ENCODE data around the gene PCBP3. TPM values are rescaled to one million over a fixed set of nuclear protein-coding genes. Genes with fewer than 3 reads are reported as not detected.

Gene PCBP3
- total RNA-seq, 4 donors from 2014 or later, result 0.47 to 5.3 (median 1.0) TPM; not detected in 1

GRCh38 chr21:45892156-45892915 is 248.8 kb downstream of the PCBP3 start:
- H3K4me1 ChIP-seq, result peaks cover 12 to 35% (median 15%) of the 10 kb centered on the region in 3 donors
- TF ChIP-seq CTCF (IDR thresholded peaks at IDR 0.05) (no peak), POLR2A (IDR thresholded peaks at IDR 0.05) (no peak)
- no peaks in the 10 kb centered on the region for H3K9me3 ChIP-seq
- H3K27ac ChIP-seq, result no peak overlapping the region
- peak overlapping the region in 1 of 4 donors; percentile 20 for H3K4me3 ChIP-seq
- intact Hi-C loops (cut with DNase I), result no loop called here
- 20 to 51% methylated on average over 1 to 3 of the region's 26 CpGs for WGBS, 2 donors
- H3K36me3 ChIP-seq, result no peaks in the 10 kb centered on the region
- H3K27me3 ChIP-seq, result peaks cover 0 to 20% (median 0%) of the 10 kb centered on the region in 4 donors
- no peak for DNase-seq

DNA sequence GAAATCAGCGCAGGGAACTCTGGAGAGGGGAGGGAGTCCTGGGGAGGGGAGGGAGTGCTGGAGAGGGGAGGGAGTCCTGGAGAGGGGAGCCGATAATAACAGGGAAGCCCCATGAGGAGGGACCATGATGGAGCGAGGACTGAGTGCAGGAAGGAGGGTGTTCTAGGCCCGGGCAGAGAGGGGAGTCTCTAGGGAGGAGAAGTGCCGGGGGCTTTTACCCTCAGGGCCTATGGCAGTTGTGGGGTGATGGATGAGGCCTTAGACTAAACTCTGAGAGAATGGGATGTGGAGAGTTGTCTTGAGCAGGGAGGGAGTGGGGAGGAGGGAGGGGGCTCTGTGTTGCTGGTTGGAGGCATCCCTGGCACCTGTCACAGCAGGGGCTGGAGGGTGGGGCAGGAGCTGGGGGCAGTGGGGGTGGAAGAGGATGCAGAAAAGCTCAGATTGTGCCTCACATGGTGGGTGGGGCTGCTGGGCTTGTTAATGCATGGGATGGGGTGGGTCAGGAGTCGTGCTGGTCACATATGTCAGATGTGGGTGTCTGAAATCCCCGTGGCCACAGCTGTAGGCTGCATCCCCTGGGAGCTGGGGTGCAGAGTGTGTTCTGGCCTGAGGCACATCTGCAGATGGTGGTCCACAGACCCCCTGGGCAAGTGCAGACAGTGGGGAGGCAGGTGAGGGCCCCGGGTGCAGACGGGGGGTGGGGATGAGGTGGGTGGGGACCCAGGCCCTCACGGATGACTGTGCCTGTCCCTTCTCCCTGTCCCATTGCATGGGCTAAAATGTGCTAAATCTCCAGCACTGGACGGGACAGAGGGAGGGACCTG is 249.6 kb downstream of the PCBP3 start:
- H3K9me3 ChIP-seq, result no peaks in the 10 kb centered on the region
- 72 to 73% methylated on average over 6 to 10 of the region's 11 CpGs for WGBS, 2 donors
- intact Hi-C loops (cut with DNase I), result no loop called here
- H3K4me3 ChIP-seq, result no peak overlapping the region
- H3K27ac ChIP-seq, result no peak overlapping the region
- DNase-seq, result no peak
- H3K27me3 ChIP-seq, result peaks cover 0 to 20% (median 0%) of the 10 kb centered on the region in 4 donors
- no peaks in the 10 kb centered on the region for H3K36me3 ChIP-seq
- TF ChIP-seq CTCF (IDR thresholded peaks at IDR 0.05) (no peak), POLR2A (IDR thresholded peaks at IDR 0.05) (no peak)
- H3K4me1 ChIP-seq, result peaks cover 12 to 31% (median 14%) of the 10 kb centered on the region in 3 donors

GRCh38 chr21:45893740-45894449 is 250.4 kb downstream of the PCBP3 start:
- Histone ChIP-seq H3K27ac (no peak overlapping the region), H3K36me3 (no peaks in the 10 kb centered on the region), H3K4me1 (peaks cover 12 to 31% (median 14%) of the 10 kb centered on the region in 3 donors), H3K27me3 (peaks cover 0 to 20% (median 0%) of the 10 kb centered on the region in 4 donors), H3K4me3 (no peak overlapping the region), H3K9me3 (no peaks in the 10 kb centered on the region)
- WGBS, 2 donors, result 76 to 90% methylated on average over 4 to 9 of the region's 16 CpGs
- intact Hi-C loops (cut with DNase I), result no loop called here
- no peak for DNase-seq
- TF ChIP-seq POLR2A (IDR thresholded peaks at IDR 0.05) (no peak), CTCF (IDR thresholded peaks at IDR 0.05) (no peak)

- H3K4me1 ChIP-seq, result peaks cover 12 to 31% (median 14%) of the 10 kb centered on the region in 3 donors
- no peak overlapping the region for H3K27ac ChIP-seq
- TF ChIP-seq CTCF (IDR thresholded peaks at IDR 0.05), result no peak
- TF ChIP-seq POLR2A (IDR thresholded peaks at IDR 0.05), result no peak
- H3K4me3 ChIP-seq, result no peak overlapping the region
- H3K9me3 ChIP-seq, result no peaks in the 10 kb centered on the region
- DNase-seq, result no peak
- no peaks in the 10 kb centered on the region for H3K36me3 ChIP-seq
- intact Hi-C loops (cut with DNase I), result no loop called here
- 63 to 76% methylated on average over 5 to 7 of the region's 9 CpGs for WGBS, 2 donors
- H3K27me3 ChIP-seq, result peaks cover 0 to 15% (median 0%) of the 10 kb centered on the region in 4 donors
Measured at GRCh38 chr21:45894450-45894825, 250.9 kb downstream of the PCBP3 start.
